A549 (cell line): ENCODE measurements around the gene CAPN14. TPM values are rescaled to one million over a fixed set of nuclear protein-coding genes. Genes with fewer than 3 reads are reported as not detected.

ENCODE experiments used
- ATAC-seq, 2 experiments: fragments of 200-7000 bp in 1 of 2; fragments of >200 bp in 1 of 2; cut with Nextera tagmentation in 1 of 2; cut with Tn5 transposase in 1 of 2; 3 replicates each; pipeline versions ENCODE4 v1.8.0 to v1.9.1; 2018 to 2020; ENCODE audit warnings: mild to moderate bottlenecking in 1 of 2, moderate library complexity in 1 of 2
- CTCF ChIA-PET: fragments of 300-600 bp; sonication (Branson Sonifier 250); formaldehyde crosslinking; extraction: SDS; loops from one replicate; lab custom pipeline; 2021; ENCODE audit warnings: antibody characterized with exemption, inconsistent platforms; lab: Yijun Ruan, JAX
- POLR2A ChIA-PET: fragments of 350-600 bp; formaldehyde crosslinking; extraction: SDS; loops from one replicate; lab custom pipeline; 2021; ENCODE audit warnings: antibody characterized with exemption, inconsistent platforms; lab: Yijun Ruan, JAX
- DNase-seq, 2 experiments: peaks; one replicate each; pipeline versions ENCODE4 v3.0.0 to v3.0.0-alpha.2; 2011 to 2016; ENCODE audit warnings: low read depth in 1 of 2, low spot score in 1 of 2
- FAIRE-seq: peaks from 2 replicates; lab custom pipeline; 2011; peaks lifted over from hg19 to GRCh38; lab: Jason Lieb, UNC
- H3K27ac ChIP-seq, 2 experiments: fragments of >200 bp; sonication (Bioruptor Twin); formaldehyde crosslinking; 3 replicates each; pipeline ENCODE4 v1.5.1; 2016 to 2017
- H3K4me1 ChIP-seq: fragments of >200 bp; sonication (Bioruptor Twin); formaldehyde crosslinking; 3 replicates; pipeline ENCODE4 v1.6.1; 2016
- H3K4me2 ChIP-seq: fragments of >200 bp; sonication (Bioruptor Twin); formaldehyde crosslinking; 3 replicates; pipeline ENCODE4 v1.6.1; 2016
- H3K4me3 ChIP-seq: fragments of >200 bp; sonication (Bioruptor Twin); formaldehyde crosslinking; 3 replicates; pipeline ENCODE4 v1.5.1; 2016
- H3K9me3 ChIP-seq: fragments of >200 bp; sonication (Bioruptor Twin); formaldehyde crosslinking; 3 replicates; pipeline ENCODE4 v1.6.1; 2016
- BCL3 ChIP-seq: fragments of >200 bp; sonication (Bioruptor Twin); formaldehyde crosslinking; IDR thresholded peaks from 3 replicates; pipeline ENCODE4 v1.6.1; 2016
- CBX8 ChIP-seq: fragments of 200-600 bp; sonication (generic); IDR thresholded peaks from 2 replicates; pipeline ENCODE4 v1.6.1; 2016
- CEBPB ChIP-seq, 2 experiments: fragments of >200 bp in 1 of 2; sonication (Bioruptor Twin) in 1 of 2; formaldehyde crosslinking in 1 of 2; IDR thresholded peaks; 2 replicates each; pipeline ENCODE4 v1.6.1; 2012 to 2016
- CHD2 ChIP-seq: fragments of 150-350 bp; IDR thresholded peaks from 2 replicates; pipeline ENCODE4 v1.6.1; 2014; ENCODE audit warnings: low read length; ENCODE audit not compliant: partially characterized antibody
- ELK1 ChIP-seq: fragments of 150-350 bp; IDR thresholded peaks from 2 replicates; pipeline ENCODE4 v1.6.1; 2014; ENCODE audit warnings: low read depth, mild to moderate bottlenecking, low read length
- ESRRA ChIP-seq: fragments of 150-350 bp; IDR thresholded peaks from 2 replicates; pipeline ENCODE4 v1.6.1; 2014; ENCODE audit warnings: mild to moderate bottlenecking, low read length, borderline replicate concordance
- FOXS1 ChIP-seq: fragments of 250-450 bp; sonication (Bioruptor Pico); IDR thresholded peaks from 2 replicates; pipeline ENCODE4 v1.5.0; 2020; ENCODE audit warnings: mild to moderate bottlenecking, moderate library complexity
- HES2 ChIP-seq: fragments of >200 bp; sonication (Bioruptor Twin); formaldehyde crosslinking; IDR thresholded peaks from 2 replicates; pipeline ENCODE4 v1.6.1; 2016
- HMGXB4 ChIP-seq: fragments of 250-450 bp; sonication (Bioruptor Pico); IDR thresholded peaks from 2 replicates; pipeline ENCODE4 v1.5.0; 2021; ENCODE audit warnings: mild to moderate bottlenecking, moderate library complexity, borderline replicate concordance
- HOXA7 ChIP-seq: fragments of 250-450 bp; sonication (Bioruptor Pico); IDR thresholded peaks from 2 replicates; pipeline ENCODE4 v1.5.0; 2020; ENCODE audit warnings: mild to moderate bottlenecking, moderate library complexity
- KDM5A ChIP-seq: fragments of 200-600 bp; sonication (generic); IDR thresholded peaks from 2 replicates; pipeline ENCODE4 v1.6.1; 2016; ENCODE audit warnings: antibody characterized with exemption, mild to moderate bottlenecking
- MAX ChIP-seq: IDR thresholded peaks from 2 replicates; pipeline ENCODE4 v1.6.1; 2012
- MAZ ChIP-seq: fragments of 150-350 bp; IDR thresholded peaks from 2 replicates; pipeline ENCODE4 v1.6.1; 2014; ENCODE audit warnings: antibody characterized with exemption, low read depth, low read length, borderline replicate concordance
- MYC ChIP-seq: IDR thresholded peaks from 2 replicates; pipeline ENCODE4 v1.6.1; 2012; ENCODE audit warnings: mild to moderate bottlenecking, inconsistent platforms, low read length, improper control_type of control experiment, borderline replicate concordance
- NPAS2 ChIP-seq: fragments of 250-450 bp; sonication (Bioruptor Pico); IDR thresholded peaks from 2 replicates; pipeline ENCODE4 v1.8.0; 2022; ENCODE audit warnings: mild to moderate bottlenecking, moderate library complexity, borderline replicate concordance
- PBX3 ChIP-seq: IDR thresholded peaks from 2 replicates; pipeline ENCODE4 v1.6.1; 2012
- RAD21 ChIP-seq, 2 experiments: fragments of >200 bp in 1 of 2; sonication (Bioruptor Twin) in 1 of 2; formaldehyde crosslinking in 1 of 2; IDR thresholded peaks in 1 of 2; conservative IDR thresholded peaks in 1 of 2; 2 replicates in 1 of 2; 3 replicates in 1 of 2; pipeline ENCODE4 v1.6.1; 2012 to 2018; ENCODE audit warnings: inconsistent platforms in 1 of 2
- RARB ChIP-seq: fragments of 250-450 bp; sonication (Bioruptor Pico); IDR thresholded peaks from 2 replicates; pipeline ENCODE4 v1.8.0; 2021; ENCODE audit warnings: mild to moderate bottlenecking, moderate library complexity
- RCOR1 ChIP-seq: fragments of 150-350 bp; IDR thresholded peaks from 2 replicates; pipeline ENCODE4 v1.6.1; 2014; ENCODE audit warnings: antibody characterized with exemption, low read length, low read depth
- REST ChIP-seq: fragments of 200-600 bp; sonication (generic); IDR thresholded peaks from 2 replicates; pipeline ENCODE4 v1.6.1; 2016; ENCODE audit warnings: antibody characterized with exemption, mild to moderate bottlenecking, moderate library complexity
- SMC3 ChIP-seq: fragments of >200 bp; sonication (Bioruptor Twin); formaldehyde crosslinking; IDR thresholded peaks from 3 replicates; pipeline ENCODE4 v1.6.1; 2018; ENCODE audit warnings: inconsistent platforms
- TFCP2L1 ChIP-seq: fragments of 250-450 bp; sonication (Bioruptor Pico); IDR thresholded peaks from 2 replicates; pipeline ENCODE4 v1.5.0; 2021; ENCODE audit warnings: mild to moderate bottlenecking
- TP53 ChIP-seq: fragments of 250-450 bp; sonication (Bioruptor Pico); IDR thresholded peaks from 2 replicates; pipeline ENCODE4 v1.5.0; 2021; ENCODE audit warnings: mild to moderate bottlenecking, moderate library complexity
- ZC3H11A ChIP-seq: fragments of 450-650 bp; IDR thresholded peaks from 2 replicates; pipeline ENCODE4 v1.6.1; 2014; ENCODE audit warnings: antibody characterized with exemption, mild to moderate bottlenecking
- ZNF302 ChIP-seq: fragments of 250-450 bp; sonication (Bioruptor Pico); IDR thresholded peaks from 2 replicates; pipeline ENCODE4 v1.9.0; 2021; ENCODE audit warnings: inconsistent platforms, mild to moderate bottlenecking, moderate library complexity
- ZSCAN20 ChIP-seq: fragments of 250-450 bp; sonication (Bioruptor Pico); IDR thresholded peaks from 2 replicates; pipeline ENCODE4 v1.8.0; 2022; ENCODE audit warnings: mild to moderate bottlenecking, moderate library complexity
- WGBS: methylation state at CpG from one replicate; pipeline ENCODE4 v1.1.6; 2017; ENCODE audit errors: missing lambda C conversion rate; 5-methylcytosine and 5-hydroxymethylcytosine counted together
- polyA plus RNA-seq, 4 experiments: library from polyadenylated mRNA; depleted of rRNA in 3 of 4; stranded (reverse); fragments of >200 nt; fragmentation: RNase III in 1 of 4; extraction: RNeasy Plus Mini Kit Qiagen cat#74134 plus additional on column Dnase treatment in 1 of 4; gene quantifications; 2 replicates in 3 of 4; 3 replicates in 1 of 4; pipeline ENCODE4 v1.2.3, GENCODE V29; 2011 to 2017

The CAPN14 gene
- polyA plus RNA-seq, 2 of the 4 experiments (the other 2 are of a cell fraction): 0.04 to 0.06 TPM

- ATAC-seq (no peak), DNase-seq (no peak), FAIRE-seq (no peak)
- H3K4me1 ChIP-seq: no peaks in the 10 kb centered on the region
- ChIA-PET CTCF (interaction anchor here (0.6 to 1.6 kb wide), 4 partner anchors 24 to 256 kb away, joined by 3 to 6 read pairs (median 3); partner anchors contain the start of gene EHD3), POLR2A (no interaction called here)
- no peak for TF ChIP-seq ZC3H11A
- no peak for TF ChIP-seq TFCP2L1 (CRISPR knock-in tag)
- TF ChIP-seq ZSCAN20 (CRISPR knock-in tag): no peak
- TF ChIP-seq HOXA7 (CRISPR knock-in tag): no peak
- TF ChIP-seq NPAS2 (CRISPR knock-in tag): no peak
- no peak for TF ChIP-seq SMC3
- TF ChIP-seq MYC: no peak
- no peak for TF ChIP-seq PBX3
- no peak for TF ChIP-seq CBX8
- TF ChIP-seq RAD21 (conservative IDR thresholded peaks at IDR 0.05 in 1 of 2, IDR thresholded peaks at IDR 0.05 in 1 of 2): no peak
- no peak for TF ChIP-seq RCOR1
- TF ChIP-seq CEBPB (IDR thresholded peaks at IDR 0.05): no peak
- no peak for TF ChIP-seq ESRRA
- TF ChIP-seq HMGXB4: no peak
- no peak for TF ChIP-seq CHD2
- H3K9me3 ChIP-seq: no peaks in the 10 kb centered on the region
- no peak overlapping the region for H3K4me2 ChIP-seq
- 67% methylated on average over 5 of the region's 5 CpGs for WGBS
- H3K4me3 ChIP-seq: no peak overlapping the region
- no peak overlapping the region for H3K27ac ChIP-seq
Observed at GRCh38 chr2:31258351-31258750, 41.0 kb upstream of the CAPN14 start.

- no peak for FAIRE-seq
- Histone ChIP-seq H3K4me3 (no peak overlapping the region), H3K4me2 (no peak overlapping the region), H3K27ac (no peak overlapping the region), H3K9me3 (no peaks in the 10 kb centered on the region), H3K4me1 (no peaks in the 10 kb centered on the region)
- WGBS: 77% methylated on average over 4 of the region's 4 CpGs
- ATAC-seq: 0 out of 6 replicates have a peak, but pooled peaks of 1 of the 2 experiments have one; percentile 15
- no peak for DNase-seq
- CTCF ChIA-PET: interaction anchor here (1.1 to 1.6 kb wide), 5 partner anchors 22 to 98 kb away, joined by 3 to 6 read pairs (median 4); partner anchors contain the start of gene EHD3
- POLR2A ChIA-PET: no interaction called here
- TF ChIP-seq RCOR1: no peak
- no peak for TF ChIP-seq HOXA7 (CRISPR knock-in tag)
- TF ChIP-seq RARB (CRISPR knock-in tag): no peak
- no peak for TF ChIP-seq TP53 (CRISPR knock-in tag)
- no peak for TF ChIP-seq BCL3
- no peak for TF ChIP-seq REST
- TF ChIP-seq HES2: no peak
- TF ChIP-seq ZNF302: no peak
- TF ChIP-seq ELK1: no peak
- no peak for TF ChIP-seq CHD2
- TF ChIP-seq MAZ: no peak
- TF ChIP-seq FOXS1: no peak
- TF ChIP-seq MAX: no peak
- no peak for TF ChIP-seq KDM5A
Observed at GRCh38 chr2:31256611-31257382, 39.5 kb upstream of the CAPN14 start.
